Erythroblast (primary cell): Measurements from ENCODE around the gene ZNF496.
"Not testable (repeated sequence)": the region's sequence is repeated elsewhere in the genome, so short reads cannot be mapped to it uniquely, and the experiment has no call there.

Source experiments
- DNase-seq, 2 experiments: peaks; one replicate each; lab custom pipeline; 2025; lab: John Stamatoyannopoulos, UW
- GATA1 ChIP-seq: IDR thresholded peaks from 2 replicates; pipeline ENCODE4 v1.6.1; 2011; ENCODE audit warnings: low read depth, mild to moderate bottlenecking, control low read depth, low read length, moderate library complexity
- POLR2A ChIP-seq: IDR thresholded peaks from 2 replicates; pipeline ENCODE4 v1.6.1; 2011; ENCODE audit warnings: mild to moderate bottlenecking, low read length

ZNF496 gene

GRCh38 chr1:247331525-247332214 is at the start of gene ZNF496:
TSS of gene ZNF496 (minus strand) at chr1:247331867. CDS start at chr1:247329578, 2,289 bp downstream.
- TF ChIP-seq GATA1, result no peak
- peak; percentile 32 for TF ChIP-seq POLR2A
- DNase-seq, result peak; percentile 73 to 75

GRCh38 chr1:247378334-247379073 is 46.8 kb upstream of the ZNF496 start:
- TF ChIP-seq POLR2A, result no peak
- no peak for TF ChIP-seq GATA1
- no peak for DNase-seq

- not testable (repeated sequence) for DNase-seq
Measured at GRCh38 chr1:247377656-247378055, 46.0 kb upstream of the ZNF496 start.

GRCh38 chr1:247376659-247377058 is 45.0 kb upstream of the ZNF496 start:
- DNase-seq, result no peak
- no peak for TF ChIP-seq POLR2A
- no peak for TF ChIP-seq GATA1

- TF ChIP-seq POLR2A, result no peak
- TF ChIP-seq GATA1, result no peak
Measured at GRCh38 chr1:247375747-247376146, 44.1 kb upstream of the ZNF496 start.

GRCh38 chr1:247374651-247375334 is 43.1 kb upstream of the ZNF496 start:
- DNase-seq, result not testable (repeated sequence)

More at GRCh38 chr1:247375747-247376146, 44.1 kb upstream of the ZNF496 start:
- no peak for DNase-seq

- peak; percentile 57 to 63 for DNase-seq
Measured at GRCh38 chr1:247373721-247374141, 42.1 kb upstream of the ZNF496 start.

GRCh38 chr1:247371801-247372259 is 40.2 kb upstream of the ZNF496 start:
- TF ChIP-seq GATA1, result no peak
- TF ChIP-seq POLR2A, result no peak
- DNase-seq, result no peak

More at GRCh38 chr1:247373721-247374141, 42.1 kb upstream of the ZNF496 start:
- TF ChIP-seq POLR2A (no peak), GATA1 (no peak)

GRCh38 chr1:247370786-247371732 is 39.4 kb upstream of the ZNF496 start:
- DNase-seq, result no peak
- TF ChIP-seq POLR2A, result no peak
- no peak for TF ChIP-seq GATA1

GRCh38 chr1:247368490-247369145 is 37.0 kb upstream of the ZNF496 start:
- TF ChIP-seq GATA1 (no peak), POLR2A (no peak)

GRCh38 chr1:247367786-247368422 is 36.2 kb upstream of the ZNF496 start:
- TF ChIP-seq GATA1 (no peak), POLR2A (no peak)

More at GRCh38 chr1:247368490-247369145, 37.0 kb upstream of the ZNF496 start:
- DNase-seq, result no peak

More at GRCh38 chr1:247367786-247368422, 36.2 kb upstream of the ZNF496 start:
- no peak for DNase-seq
